T-helper 1 cell treated with Interleukin-12 subunit alpha and Interleukin-12 subunit beta and Interleukin-4 antibody, amounts not matched to agents 30 ng/mL and 1 ng/mL, for 36 hours (primary cell): ENCODE results near the gene SLC22A31. TPM values are rescaled to one million over a fixed set of nuclear protein-coding genes. Genes with fewer than 3 reads are reported as not detected.

ENCODE experiments used
- intact Hi-C: fragments of 100-400 bp; cut with micrococcal nuclease; formaldehyde crosslinking; loops from one replicate; pipeline ENCODE4 v1.15.1; 2024
- total RNA-seq: library from RNA; stranded (reverse); gene quantifications from 2 replicates; pipeline ENCODE4 v1.2.3, GENCODE V29; 2022

Gene SLC22A31
- total RNA-seq, 1 donor from 2014 or later: 4.1 TPM

- intact Hi-C loops: no loop called here
Observed at GRCh38 chr16:89154390-89155183, 45.8 kb downstream of the SLC22A31 start.

DNA sequence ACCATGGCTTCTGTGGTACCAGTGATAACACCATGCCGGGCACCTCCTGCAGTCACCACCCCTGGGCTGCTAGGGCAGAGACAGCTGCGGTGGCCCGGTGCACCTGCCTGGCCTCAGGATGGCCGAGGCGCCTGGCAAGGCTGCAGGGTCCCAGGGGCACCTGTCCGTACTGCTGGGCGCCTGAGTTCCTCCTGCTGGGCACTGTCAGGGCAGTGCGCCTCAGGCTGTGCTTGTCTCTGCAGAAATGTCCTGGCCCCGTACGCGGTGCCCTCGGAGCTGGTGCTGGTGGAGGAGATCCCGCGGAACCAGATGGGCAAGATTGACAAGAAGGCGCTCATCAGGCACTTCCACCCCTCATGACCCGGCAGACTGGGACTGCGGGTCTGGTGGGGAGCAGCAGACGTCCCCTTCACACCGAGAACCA, 46.5 kb downstream of the SLC22A31 start:
- intact Hi-C loops: no loop called here

GRCh38 chr16:89152831-89153700, 47.3 kb downstream of the SLC22A31 start:
- intact Hi-C loops: no loop called here

DNA sequence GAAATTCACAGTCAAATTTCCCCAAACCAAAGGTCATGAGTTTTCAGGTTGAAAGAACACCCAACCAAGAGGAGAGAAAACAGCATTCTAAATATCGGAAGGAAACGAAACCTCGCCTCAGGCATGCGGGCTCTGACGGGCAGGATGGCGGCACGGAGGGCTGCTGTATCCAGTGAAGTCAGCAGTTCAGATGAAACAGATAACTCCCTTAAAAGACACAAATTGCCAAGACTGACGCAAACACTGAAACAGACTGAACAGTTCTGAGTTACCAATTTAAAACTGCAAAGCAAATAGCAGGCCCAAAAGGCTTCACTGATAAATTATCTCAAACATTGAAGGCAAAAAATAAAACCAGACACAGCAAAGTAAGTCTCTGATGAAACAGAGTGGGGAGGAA, 49.4 kb downstream of the SLC22A31 start:
- intact Hi-C loops: no loop called here

DNA sequence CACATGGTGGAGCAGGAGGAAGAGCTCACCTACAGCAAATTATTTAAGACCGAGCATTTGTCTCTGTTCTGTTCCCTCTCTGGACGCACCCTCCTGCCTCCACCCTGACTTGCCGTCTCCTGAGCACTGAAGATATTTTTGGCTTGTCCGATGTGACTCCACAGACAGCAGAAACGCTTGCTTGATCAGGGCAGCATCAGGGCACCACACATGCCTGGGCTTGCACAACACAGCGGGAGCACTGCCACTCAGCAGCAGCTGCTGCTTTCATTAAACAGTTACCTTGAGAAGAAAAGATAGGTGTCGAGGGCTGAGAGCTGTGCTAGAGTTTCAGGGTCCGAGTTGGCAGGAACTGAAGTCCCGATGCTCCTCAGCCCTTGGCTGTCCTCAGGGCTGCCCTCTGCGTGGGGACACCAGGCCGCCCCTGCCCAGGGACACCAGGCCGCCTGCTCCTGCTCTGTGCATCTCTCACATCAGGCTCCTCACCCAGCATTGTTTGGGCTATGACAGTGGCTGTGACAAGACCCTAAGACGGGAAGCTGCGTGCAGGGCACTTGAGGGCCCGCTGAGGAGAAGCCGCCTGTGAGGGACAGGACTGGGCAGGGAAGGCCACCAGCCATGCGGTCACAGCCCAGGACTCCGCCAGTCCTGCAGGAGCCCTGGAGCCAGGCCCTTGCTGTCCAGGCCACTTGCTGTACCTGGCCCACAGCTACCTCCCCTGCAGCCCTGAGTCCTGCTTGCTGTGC, 50.1 kb downstream of the SLC22A31 start:
- intact Hi-C loops: no loop called here

- intact Hi-C loops: no loop called here
Observed at GRCh38 chr16:89149386-89149785, 51.0 kb downstream of the SLC22A31 start.

GRCh38 chr16:89147085-89147817, 53.1 kb downstream of the SLC22A31 start:
- intact Hi-C loops: no loop called here

DNA sequence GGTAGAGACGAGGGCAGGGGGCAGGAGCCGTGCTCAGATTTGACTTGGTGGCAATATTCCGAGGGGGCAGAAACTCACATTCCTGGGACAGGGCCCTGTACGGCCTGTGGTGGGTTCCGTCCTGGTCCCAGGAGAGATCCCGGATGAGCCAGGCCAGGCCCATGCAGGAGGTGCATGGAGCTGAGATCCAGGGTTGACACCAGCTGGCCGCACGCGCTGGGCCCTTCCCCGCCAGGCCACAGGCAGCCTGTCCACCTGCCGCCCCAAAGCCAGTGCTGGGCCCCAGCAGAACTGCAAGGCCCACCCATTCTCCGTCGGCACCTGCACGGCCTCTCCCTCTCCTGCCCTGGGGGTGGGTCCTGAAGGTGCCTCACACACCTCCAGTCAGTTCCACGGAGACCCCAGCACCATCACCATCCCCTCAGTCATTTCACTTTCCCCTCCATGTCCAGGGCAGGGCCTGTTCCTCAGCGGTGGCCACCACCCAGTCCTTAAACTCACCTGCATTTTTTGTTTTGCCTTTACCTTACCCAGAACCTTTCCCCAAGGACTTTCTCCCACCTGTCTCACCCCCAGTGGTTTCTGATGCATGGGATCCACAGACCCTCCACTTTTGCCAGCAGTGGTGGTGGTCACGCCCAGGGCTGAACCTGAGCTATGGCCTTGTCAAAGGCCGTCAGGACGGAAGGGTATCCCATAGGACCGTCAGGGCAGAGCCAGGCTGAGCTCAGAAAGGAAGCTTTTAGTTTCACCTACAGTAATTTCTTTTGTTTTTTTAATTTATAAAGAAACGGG, 53.9 kb downstream of the SLC22A31 start:
- intact Hi-C loops: no loop called here

Other genes with a start within 250 kb of the SLC22A31 start
- 0.51 TPM in 2 replicates for gene CBFA2T3, start 223.3 kb downstream of the SLC22A31 start, total RNA-seq
- gene ACSF3, start 106.7 kb downstream of the SLC22A31 start, total RNA-seq: 55.4 and 58.6 TPM in 2 replicates
- not detected in 2 replicates for gene CDH15, start 28.8 kb downstream of the SLC22A31 start, total RNA-seq
- 10.5 and 11.8 TPM in 2 replicates for gene ZNF778, start 17.2 kb upstream of the SLC22A31 start, total RNA-seq